B cell (primary cell): ENCODE measurements around the gene TLK1. TPM values are rescaled to one million over a fixed set of nuclear protein-coding genes. Genes with fewer than 3 reads are reported as not detected.

Source experiments
- ATAC-seq: fragments of 200-7000 bp; cut with Tn5 transposase; one replicate; pipeline ENCODE4 v1.10.0; 2021; ENCODE audit warnings: low read depth, mild to moderate bottlenecking, moderate number of reproducible peaks, moderate library complexity
- CTCF ChIA-PET: fragments of 350-600 bp; sonication (Branson Sonifier 250); formaldehyde crosslinking; loops from one replicate; lab custom pipeline; 2021; ENCODE audit warnings: antibody characterized with exemption, inconsistent platforms; lab: Charles Lee
- POLR2A ChIA-PET: fragments of 350-600 bp; sonication (Branson Sonifier 250); formaldehyde crosslinking; loops from one replicate; lab custom pipeline; 2021; ENCODE audit warnings: antibody characterized with exemption; lab: Charles Lee
- DNase-seq: peaks from one replicate; pipeline ENCODE4 v3.0.0; 2013
- H2AFZ ChIP-seq: 2 replicates; pipeline ENCODE4 v1.6.1; 2012; ENCODE audit warnings: mild to moderate bottlenecking, low read depth, low read length; ENCODE audit not compliant: insufficient read depth, poor library complexity, severe bottlenecking
- H3K27ac ChIP-seq, 2 donors: 1 replicate in 1 of 2; 2 replicates in 1 of 2; pipeline ENCODE4 v1.5.1; 2012 to 2013; ENCODE audit warnings: low read length in 2 of 2, mild to moderate bottlenecking in 2 of 2, moderate library complexity in 1 of 2
- H3K27me3 ChIP-seq, 4 experiments: fragments of 200-600 bp in 1 of 4; sonication (generic) in 1 of 4; replicated peaks in 1 of 4; 1 replicate in 2 of 4; 2 replicates in 2 of 4; pipeline versions ENCODE4 v1.6.1 to v1.7.0; 2013 to 2016; ENCODE audit warnings: low read length in 3 of 4, mild to moderate bottlenecking in 2 of 4, mixed read lengths in 1 of 4, moderate library complexity in 1 of 4; ENCODE audit not compliant: insufficient read depth in 4 of 4, control insufficient read depth in 3 of 4; ENCODE audit errors: control extremely low read depth in 1 of 4
- H3K36me3 ChIP-seq, 2 experiments: replicated peaks in 1 of 2; 1 replicate in 1 of 2; 2 replicates in 1 of 2; pipeline versions ENCODE4 v1.6.1 to v1.7.1; 2013; ENCODE audit warnings: low read length in 1 of 2; ENCODE audit not compliant: insufficient read depth in 2 of 2, control insufficient read depth in 1 of 2; ENCODE audit errors: control extremely low read depth in 1 of 2, extremely low read depth in 1 of 2
- H3K4me1 ChIP-seq, 2 donors: fragments of 200-600 bp in 1 of 2; sonication (generic) in 1 of 2; 1 replicate in 1 of 2; 2 replicates in 1 of 2; pipeline versions ENCODE4 v1.5.1 to v1.6.1; 2013 to 2017; ENCODE audit warnings: low read length in 2 of 2; ENCODE audit not compliant: control insufficient read depth in 2 of 2, insufficient read depth in 2 of 2
- H3K4me2 ChIP-seq: replicated peaks from 2 replicates; pipeline ENCODE3; 2012; ENCODE audit warnings: mild to moderate bottlenecking, low read depth, low read length; ENCODE audit not compliant: poor library complexity, severe bottlenecking
- H3K4me3 ChIP-seq, 5 experiments: fragments of 200-600 bp in 1 of 5; sonication (generic) in 1 of 5; 1 replicate in 3 of 5; 2 replicates in 2 of 5; pipeline versions ENCODE4 v1.5.1 to v1.7.0; 2011 to 2016; ENCODE audit warnings: low read length in 4 of 5, mild to moderate bottlenecking in 4 of 5, low read depth in 2 of 5, control low read depth in 1 of 5, moderate library complexity in 1 of 5; ENCODE audit not compliant: insufficient read depth in 1 of 5; ENCODE audit errors: control extremely low read depth in 1 of 5, extremely low read depth in 1 of 5
- H3K79me2 ChIP-seq: fragments of 200-600 bp; sonication (generic); one replicate; pipeline ENCODE4 v1.6.0; 2016; ENCODE audit warnings: low read length; ENCODE audit not compliant: control insufficient read depth, insufficient read depth
- H3K9ac ChIP-seq: fragments of 200-600 bp; sonication (generic); 2 replicates; pipeline ENCODE4 v1.6.1; 2017; ENCODE audit warnings: mild to moderate bottlenecking, low read length, moderate library complexity
- H3K9me3 ChIP-seq, 3 donors: one replicate each; pipeline versions ENCODE4 v1.6.1 to v1.7.1; 2013; ENCODE audit warnings: low read length in 2 of 3; ENCODE audit not compliant: control insufficient read depth in 2 of 3, insufficient read depth in 1 of 3; ENCODE audit errors: control extremely low read depth in 1 of 3
- H4K20me1 ChIP-seq: 2 replicates; pipeline ENCODE4 v1.6.0; 2012; ENCODE audit warnings: mild to moderate bottlenecking, low read length; ENCODE audit not compliant: insufficient read depth, control insufficient read depth, poor library complexity, severe bottlenecking
- H3K27ac Mint-ChIP-seq: one replicate; pipeline ENCODE4 v1.8.0; 2021; ENCODE audit warnings: mixed read lengths
- H3K27me3 Mint-ChIP-seq: one replicate; pipeline ENCODE4 v1.8.0; 2021; ENCODE audit warnings: mixed read lengths
- H3K4me1 Mint-ChIP-seq: one replicate; pipeline ENCODE4 v1.8.0; 2021; ENCODE audit warnings: mixed read lengths
- H3K4me3 Mint-ChIP-seq: one replicate; pipeline ENCODE4 v1.8.0; 2021; ENCODE audit warnings: mixed read lengths
- H3K9me3 Mint-ChIP-seq: one replicate; pipeline ENCODE4 v1.8.0; 2022; ENCODE audit warnings: mixed read lengths; ENCODE audit not compliant: insufficient read depth
- CTCF ChIP-seq: fragments of 200-600 bp; IDR thresholded peaks from one replicate; pipeline ENCODE4 v1.8.0; 2022; ENCODE audit warnings: antibody characterized with exemption, mild to moderate bottlenecking
- EZH2 ChIP-seq: IDR thresholded peaks from 2 replicates; pipeline ENCODE4 v1.6.1; 2012; ENCODE audit warnings: borderline replicate concordance, low read depth, mild to moderate bottlenecking, moderate library complexity, low read length; ENCODE audit not compliant: insufficient read depth, poor library complexity, severe bottlenecking
- WGBS: methylation state at CpG from one replicate; pipeline ENCODE4 v1.1.5; 2013; ENCODE audit warnings: missing lambda C conversion rate; ENCODE audit not compliant: insufficient coverage; 5-methylcytosine and 5-hydroxymethylcytosine counted together
- intact Hi-C: fragments of 100-400 bp; cut with micrococcal nuclease; formaldehyde crosslinking; loops from one replicate; pipeline ENCODE4 v1.10.0; 2022
- polyA plus RNA-seq: library from polyadenylated mRNA; depleted of rRNA; stranded (reverse); fragments of >200 nt; gene quantifications from 2 replicates; pipeline ENCODE4 v1.2.3, GENCODE V29; 2012
- total RNA-seq, 2 donors: library from RNA; stranded (reverse); fragments of 120-200 nt in 1 of 2; gene quantifications; 1 replicate in 1 of 2; 2 replicates in 1 of 2; pipeline versions ENCODE4 v1.2.3 to v1.2.4, GENCODE V29; 2013 to 2022

Gene TLK1
- total and polyA plus RNA-seq, 2 donors (not counting 1 experiment from before 2014, with no cell fraction given) = 13.8 to 186 TPM

- Mint-ChIP-seq H3K4me1 (no peaks in the 10 kb centered on the region), H3K4me3 (no peak overlapping the region), H3K9me3 (peaks cover 2% of the 10 kb centered on the region), H3K27me3 (no peaks in the 10 kb centered on the region), H3K27ac (no peak overlapping the region)
- H3K79me2 ChIP-seq = no peaks in the 10 kb centered on the region
- no peak overlapping the region for H3K9ac ChIP-seq
- no peaks in the 10 kb centered on the region for H4K20me1 ChIP-seq
- intact Hi-C loops = no loop called here
- DNase-seq (no peak), ATAC-seq (no peak)
- H3K4me3 ChIP-seq = no peak overlapping the region
- H2AFZ ChIP-seq = no peak overlapping the region
- H3K27ac ChIP-seq = no peak overlapping the region
- H3K4me2 ChIP-seq = no peak overlapping the region
- no CpG with 5 or more reads among the region's 2 CpGs for WGBS
- POLR2A ChIA-PET = no interaction called here
- peaks cover 18 to 44% of the 10 kb centered on the region in 2 experiments for H3K36me3 ChIP-seq
- CTCF ChIA-PET = no interaction called here
- TF ChIP-seq CTCF (no peak), EZH2 (no peak)
- H3K27me3 ChIP-seq = no peaks in the 10 kb centered on the region
- peaks cover 0 to 1% (median 0%) of the 10 kb centered on the region in 3 donors for H3K9me3 ChIP-seq
- H3K4me1 ChIP-seq = no peaks in the 10 kb centered on the region
These were observed 126.4 kb downstream of the TLK1 start for GRCh38 chr2:171034315-171034714.

- Histone ChIP-seq H2AFZ (no peak overlapping the region), H3K9ac (no peak overlapping the region), H4K20me1 (no peaks in the 10 kb centered on the region), H3K79me2 (no peaks in the 10 kb centered on the region), H3K9me3 (no peaks in the 10 kb centered on the region), H3K27ac (no peak overlapping the region), H3K4me1 (no peaks in the 10 kb centered on the region), H3K36me3 (peaks cover 17 to 52% of the 10 kb centered on the region in 2 experiments), H3K4me3 (no peak overlapping the region), H3K4me2 (no peak overlapping the region), H3K27me3 (no peaks in the 10 kb centered on the region)
- 100% methylated on average over 3 of the region's 3 CpGs for WGBS
- Mint-ChIP-seq H3K4me1 (no peaks in the 10 kb centered on the region), H3K27ac (no peak overlapping the region), H3K4me3 (no peak overlapping the region), H3K27me3 (no peaks in the 10 kb centered on the region), H3K9me3 (no peaks in the 10 kb centered on the region)
- POLR2A ChIA-PET = no interaction called here
- CTCF ChIA-PET = no interaction called here
- DNase-seq (no peak), ATAC-seq (no peak)
- intact Hi-C loops = no loop called here
- TF ChIP-seq EZH2 (no peak), CTCF (no peak)
These were observed 135.5 kb downstream of the TLK1 start for GRCh38 chr2:171025214-171025613.
